Measurements from ENCODE around the gene ZP1. TPM values are rescaled to one million over a fixed set of nuclear protein-coding genes. Genes with fewer than 3 reads are reported as not detected.

Gene ZP1
- total and polyA plus RNA-seq, 10 donors = 0.05 to 0.07 TPM; not detected in 8

- peaks cover 0 to 25% (median 9%) of the 10 kb centered on the region in 6 donors for H3K36me3 ChIP-seq
- no peaks in the 10 kb centered on the region for H3K9me3 ChIP-seq
- peaks cover 20 to 54% (median 44%) of the 10 kb centered on the region in 6 donors for H3K4me1 ChIP-seq
- WGBS, 5 donors = 14 to 17% (median 14%) methylated on average over 22 to 23 of the region's 23 CpGs
- DNase-seq = no peak
- H3K27me3 ChIP-seq (replicated peaks in 1 of 7) = no peaks in the 10 kb centered on the region
- intact Hi-C loops (cut with DNase I; ENCODE audit: low total_unique reads) = loop anchor here (5.0 kb wide), 1 partner anchor 59 kb away; no protein-coding TSS in a partner anchor
- peak overlapping the region in 5 of 8 donors; percentile 66 to 79 (median 74) for H3K27ac ChIP-seq
- peak overlapping the region; percentile 76 to 99 (median 92) for H3K4me3 ChIP-seq
- TF ChIP-seq POLR2AphosphoS5 (IDR thresholded peaks at IDR 0.05) (no peak), POLR2A (IDR thresholded peaks at IDR 0.05) (no peak)
- TF ChIP-seq, protein P1, sequence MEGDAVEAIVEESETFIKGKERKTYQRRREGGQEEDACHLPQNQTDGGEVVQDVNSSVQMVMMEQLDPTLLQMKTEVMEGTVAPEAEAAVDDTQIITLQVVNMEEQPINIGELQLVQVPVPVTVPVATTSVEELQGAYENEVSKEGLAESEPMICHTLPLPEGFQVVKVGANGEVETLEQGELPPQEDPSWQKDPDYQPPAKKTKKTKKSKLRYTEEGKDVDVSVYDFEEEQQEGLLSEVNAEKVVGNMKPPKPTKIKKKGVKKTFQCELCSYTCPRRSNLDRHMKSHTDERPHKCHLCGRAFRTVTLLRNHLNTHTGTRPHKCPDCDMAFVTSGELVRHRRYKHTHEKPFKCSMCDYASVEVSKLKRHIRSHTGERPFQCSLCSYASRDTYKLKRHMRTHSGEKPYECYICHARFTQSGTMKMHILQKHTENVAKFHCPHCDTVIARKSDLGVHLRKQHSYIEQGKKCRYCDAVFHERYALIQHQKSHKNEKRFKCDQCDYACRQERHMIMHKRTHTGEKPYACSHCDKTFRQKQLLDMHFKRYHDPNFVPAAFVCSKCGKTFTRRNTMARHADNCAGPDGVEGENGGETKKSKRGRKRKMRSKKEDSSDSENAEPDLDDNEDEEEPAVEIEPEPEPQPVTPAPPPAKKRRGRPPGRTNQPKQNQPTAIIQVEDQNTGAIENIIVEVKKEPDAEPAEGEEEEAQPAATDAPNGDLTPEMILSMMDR (IDR thresholded peaks at IDR 0.05 in 8 of 11, conservative IDR thresholded peaks at IDR 0.05 in 3 of 11) = no peak
Measured at GRCh38 chr11:60842668-60843600, 24.4 kb upstream of the ZP1 start.

DNA sequence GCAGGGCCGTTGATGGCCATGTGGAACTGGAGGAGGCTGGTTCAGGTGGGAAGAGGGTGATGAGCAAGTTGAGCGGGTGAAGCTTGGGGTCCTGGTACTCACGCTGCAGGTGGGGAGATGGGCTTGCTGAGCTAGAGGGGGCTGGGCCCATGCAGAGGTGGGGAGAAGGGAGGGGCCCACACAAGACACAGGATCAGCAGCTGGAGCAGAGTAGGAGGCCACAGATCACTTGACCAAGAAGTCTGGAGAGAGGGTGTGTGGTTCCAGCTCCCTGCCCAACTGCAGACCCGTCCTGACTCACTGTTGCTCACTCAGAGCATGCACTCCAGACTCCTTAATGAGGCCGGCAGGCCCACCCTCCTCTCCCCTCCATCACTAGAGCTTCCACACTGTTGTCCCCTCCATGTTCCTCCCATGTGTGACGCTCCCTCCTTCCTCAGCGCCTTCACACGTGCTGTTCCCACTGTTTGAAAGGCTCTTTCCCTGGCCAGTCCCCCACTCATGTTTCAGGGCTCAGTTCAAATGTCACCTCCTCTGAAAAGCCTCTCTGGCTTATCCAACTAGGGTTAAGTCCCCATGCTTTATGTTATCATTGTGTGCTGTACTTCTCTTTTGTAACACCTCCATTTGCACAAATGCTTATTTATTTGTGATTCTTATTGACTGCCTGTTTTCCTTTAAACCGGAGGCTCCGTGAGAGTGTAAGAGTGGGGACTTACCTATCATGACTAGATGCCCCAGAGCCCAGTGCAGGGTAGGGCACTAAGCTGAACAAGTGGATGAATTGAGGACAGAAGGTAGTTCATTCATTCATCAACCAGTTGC is 23.1 kb upstream of the ZP1 start:
- intact Hi-C loops (cut with DNase I; ENCODE audit: low total_unique reads) = loop anchor here (5.0 kb wide), 1 partner anchor 58 kb away; no protein-coding TSS in a partner anchor
- no peaks in the 10 kb centered on the region for H3K9me3 ChIP-seq
- no peak for DNase-seq
- no peak overlapping the region for H3K27ac ChIP-seq
- H3K4me1 ChIP-seq = peaks cover 20 to 59% (median 44%) of the 10 kb centered on the region in 6 donors
- peaks cover 0 to 39% (median 22%) of the 10 kb centered on the region in 6 donors for H3K36me3 ChIP-seq
- no peak for TF ChIP-seq POLR2A (IDR thresholded peaks at IDR 0.05)
- no peak for TF ChIP-seq POLR2AphosphoS5 (IDR thresholded peaks at IDR 0.05)
- TF ChIP-seq, protein P1 (IDR thresholded peaks at IDR 0.05 in 8 of 11, conservative IDR thresholded peaks at IDR 0.05 in 3 of 11) = no peak
- 64 to 78% (median 74%) methylated on average over 10 of the region's 10 CpGs for WGBS, 5 donors
- H3K27me3 ChIP-seq (replicated peaks in 1 of 7) = no peaks in the 10 kb centered on the region
- H3K4me3 ChIP-seq = peak overlapping the region in 5 of 8 donors; percentile 76 to 99 (median 87)

- intact Hi-C loops (cut with DNase I; ENCODE audit: low total_unique reads) = loop anchor here (5.0 kb wide), 1 partner anchor 57 kb away; no protein-coding TSS in a partner anchor
- H3K27ac ChIP-seq = no peak overlapping the region
Measured at GRCh38 chr11:60844870-60845221, 22.5 kb upstream of the ZP1 start.

More at GRCh38 chr11:60844870-60845221, 22.5 kb upstream of the ZP1 start:
- peaks cover 20 to 59% (median 44%) of the 10 kb centered on the region in 6 donors for H3K4me1 ChIP-seq
- no peak for DNase-seq
- TF ChIP-seq POLR2AphosphoS5 (IDR thresholded peaks at IDR 0.05) (no peak), POLR2A (IDR thresholded peaks at IDR 0.05) (no peak)
- TF ChIP-seq, protein P1 (IDR thresholded peaks at IDR 0.05 in 8 of 11, conservative IDR thresholded peaks at IDR 0.05 in 3 of 11) = no peak
- peak overlapping the region in 2 of 8 donors; percentile 76 to 86 for H3K4me3 ChIP-seq
- peaks cover 0 to 44% (median 28%) of the 10 kb centered on the region in 6 donors for H3K36me3 ChIP-seq
- H3K27me3 ChIP-seq (replicated peaks in 1 of 7) = no peaks in the 10 kb centered on the region
- 41 to 66% (median 54%) methylated on average over 4 of the region's 4 CpGs for WGBS, 5 donors
- no peaks in the 10 kb centered on the region for H3K9me3 ChIP-seq

All from spleen (tissue), 11 donors.